Colonic mucosa (tissue), 4 donors: ENCODE results near the gene CFAP251. TPM values are rescaled to one million over a fixed set of nuclear protein-coding genes. Genes with fewer than 3 reads are reported as not detected.

Experiments used
- DNase-seq: peaks from one replicate; pipeline ENCODE4 v3.0.0-alpha.2; 2020
- H3K27ac ChIP-seq: fragments of 200-600 bp; one replicate; pipeline ENCODE4 v1.8.0; 2021
- H3K27me3 ChIP-seq: fragments of 200-600 bp; one replicate; pipeline ENCODE4 v1.8.0; 2021
- H3K36me3 ChIP-seq: fragments of 200-600 bp; one replicate; pipeline ENCODE4 v1.8.0; 2021
- H3K4me1 ChIP-seq: fragments of 200-600 bp; one replicate; pipeline ENCODE4 v1.8.0; 2021; ENCODE audit warnings: mild to moderate bottlenecking
- H3K4me3 ChIP-seq: fragments of 200-600 bp; one replicate; pipeline ENCODE4 v1.8.0; 2021
- H3K9ac ChIP-seq, 2 donors: one replicate each; pipeline ENCODE4 v1.7.0; 2013; ENCODE audit warnings: control low read depth in 2 of 2, low read depth in 2 of 2, low read length in 2 of 2
- H3K9me3 ChIP-seq: fragments of 200-600 bp; one replicate; pipeline ENCODE4 v1.8.0; 2021
- intact Hi-C: fragments of 100-400 bp; cut with DNase I; formaldehyde crosslinking; loops from one replicate; pipeline ENCODE4 v1.14.1; 2022
- total RNA-seq, 2 donors: library from RNA; stranded (reverse); fragmentation: NEBNext Ultra II Directional in 1 of 2; extraction: Animal tissue kit (Norgen Biotek cat#: 25700) in 1 of 2; gene quantifications; one replicate each; pipeline ENCODE4 v1.2.1, GENCODE V29; 2021
- TF ChIP-seq, protein P1 (sequence below): fragments of 200-600 bp; IDR thresholded peaks from one replicate; pipeline ENCODE4 v1.8.0; 2022; ENCODE audit warnings: antibody characterized with exemption, mild to moderate bottlenecking
- donor health status: healthy.
- donor health status: DM: no; HTN: no; CAD: no.
- donor health status: DM: no; HTN: no; CAD: no.

The CFAP251 gene
- total RNA-seq, 2 donors from 2014 or later = 0.64 to 0.93 TPM

DNA sequence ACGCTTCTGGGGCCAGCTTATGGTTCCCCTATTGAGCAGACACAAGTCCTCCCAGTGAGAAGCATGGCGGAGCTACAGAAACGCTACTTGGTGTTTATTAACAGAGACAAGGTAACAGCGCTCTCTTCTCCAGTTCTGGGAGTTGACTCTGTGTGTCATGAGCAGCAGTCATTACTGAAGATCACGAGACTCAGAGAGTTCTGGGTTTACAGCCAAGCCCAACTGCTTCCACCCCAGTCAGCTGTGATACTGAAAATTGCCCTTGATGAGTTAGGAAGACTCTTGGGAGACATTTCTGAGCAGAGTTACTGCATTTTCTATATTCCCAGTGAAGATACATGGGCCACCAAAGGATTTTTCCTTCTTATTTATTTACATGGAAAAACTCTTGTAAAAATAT, 48.6 kb downstream of the CFAP251 start:
- H3K4me3 ChIP-seq = no peak overlapping the region
- H3K27ac ChIP-seq = no peak overlapping the region
- TF ChIP-seq, protein P1, sequence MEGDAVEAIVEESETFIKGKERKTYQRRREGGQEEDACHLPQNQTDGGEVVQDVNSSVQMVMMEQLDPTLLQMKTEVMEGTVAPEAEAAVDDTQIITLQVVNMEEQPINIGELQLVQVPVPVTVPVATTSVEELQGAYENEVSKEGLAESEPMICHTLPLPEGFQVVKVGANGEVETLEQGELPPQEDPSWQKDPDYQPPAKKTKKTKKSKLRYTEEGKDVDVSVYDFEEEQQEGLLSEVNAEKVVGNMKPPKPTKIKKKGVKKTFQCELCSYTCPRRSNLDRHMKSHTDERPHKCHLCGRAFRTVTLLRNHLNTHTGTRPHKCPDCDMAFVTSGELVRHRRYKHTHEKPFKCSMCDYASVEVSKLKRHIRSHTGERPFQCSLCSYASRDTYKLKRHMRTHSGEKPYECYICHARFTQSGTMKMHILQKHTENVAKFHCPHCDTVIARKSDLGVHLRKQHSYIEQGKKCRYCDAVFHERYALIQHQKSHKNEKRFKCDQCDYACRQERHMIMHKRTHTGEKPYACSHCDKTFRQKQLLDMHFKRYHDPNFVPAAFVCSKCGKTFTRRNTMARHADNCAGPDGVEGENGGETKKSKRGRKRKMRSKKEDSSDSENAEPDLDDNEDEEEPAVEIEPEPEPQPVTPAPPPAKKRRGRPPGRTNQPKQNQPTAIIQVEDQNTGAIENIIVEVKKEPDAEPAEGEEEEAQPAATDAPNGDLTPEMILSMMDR = no peak
- no peak for DNase-seq
- no peaks in the 10 kb centered on the region for H3K4me1 ChIP-seq
- no peaks in the 10 kb centered on the region for H3K9me3 ChIP-seq
- no peaks in the 10 kb centered on the region for H3K27me3 ChIP-seq
- no peak overlapping the region for H3K9ac ChIP-seq
- H3K36me3 ChIP-seq = no peaks in the 10 kb centered on the region
- intact Hi-C loops = no loop called here

DNA sequence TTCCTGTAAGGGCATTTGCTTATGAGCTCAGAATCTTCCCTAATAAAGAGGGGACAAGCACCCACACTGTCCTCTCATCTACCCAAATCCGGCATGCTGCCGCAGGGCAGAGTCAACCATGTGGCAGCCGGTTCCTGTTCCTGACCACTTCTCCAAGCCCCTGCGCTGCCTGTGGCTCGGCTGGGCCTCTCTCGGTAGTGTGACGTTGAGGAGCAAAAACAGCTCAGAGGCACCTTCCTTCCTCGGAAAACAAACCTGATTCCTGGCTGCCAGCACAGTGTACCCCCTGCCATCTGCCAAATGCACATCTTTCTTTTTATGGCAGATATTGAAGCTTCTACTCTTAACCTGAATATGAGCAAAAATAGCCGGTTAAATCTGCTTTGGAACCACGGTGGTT, 50.5 kb downstream of the CFAP251 start:
- intact Hi-C loops = no loop called here
- DNase-seq = no peak

DNA sequence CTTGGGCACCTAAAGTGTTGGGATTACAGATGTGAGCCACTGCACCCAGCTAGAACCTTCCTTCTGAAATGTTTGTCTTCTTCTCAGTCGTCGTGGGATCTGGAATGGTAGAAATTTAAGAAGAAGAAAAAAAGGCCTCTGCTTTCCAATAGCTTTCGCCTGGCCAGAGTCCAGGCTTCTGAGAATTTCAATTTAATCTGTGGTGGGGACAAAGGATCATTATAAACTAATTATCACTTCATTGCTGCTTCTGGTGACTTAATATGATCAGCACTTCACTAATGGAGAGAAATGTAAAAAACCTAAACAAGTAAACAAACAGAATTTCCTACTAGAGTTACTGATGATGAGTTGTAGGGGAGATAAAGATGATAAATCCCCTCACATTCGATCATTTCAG, 51.3 kb downstream of the CFAP251 start:
- TF ChIP-seq, protein P1 = no peak
- no peaks in the 10 kb centered on the region for H3K4me1 ChIP-seq

More for the DNA sequence above, 50.5 kb downstream of the CFAP251 start:
- TF ChIP-seq, protein P1 = no peak
- Histone ChIP-seq H3K27me3 (no peaks in the 10 kb centered on the region), H3K27ac (no peak overlapping the region), H3K4me1 (no peaks in the 10 kb centered on the region), H3K9ac (no peak overlapping the region), H3K9me3 (no peaks in the 10 kb centered on the region), H3K36me3 (no peaks in the 10 kb centered on the region), H3K4me3 (no peak overlapping the region)

DNA sequence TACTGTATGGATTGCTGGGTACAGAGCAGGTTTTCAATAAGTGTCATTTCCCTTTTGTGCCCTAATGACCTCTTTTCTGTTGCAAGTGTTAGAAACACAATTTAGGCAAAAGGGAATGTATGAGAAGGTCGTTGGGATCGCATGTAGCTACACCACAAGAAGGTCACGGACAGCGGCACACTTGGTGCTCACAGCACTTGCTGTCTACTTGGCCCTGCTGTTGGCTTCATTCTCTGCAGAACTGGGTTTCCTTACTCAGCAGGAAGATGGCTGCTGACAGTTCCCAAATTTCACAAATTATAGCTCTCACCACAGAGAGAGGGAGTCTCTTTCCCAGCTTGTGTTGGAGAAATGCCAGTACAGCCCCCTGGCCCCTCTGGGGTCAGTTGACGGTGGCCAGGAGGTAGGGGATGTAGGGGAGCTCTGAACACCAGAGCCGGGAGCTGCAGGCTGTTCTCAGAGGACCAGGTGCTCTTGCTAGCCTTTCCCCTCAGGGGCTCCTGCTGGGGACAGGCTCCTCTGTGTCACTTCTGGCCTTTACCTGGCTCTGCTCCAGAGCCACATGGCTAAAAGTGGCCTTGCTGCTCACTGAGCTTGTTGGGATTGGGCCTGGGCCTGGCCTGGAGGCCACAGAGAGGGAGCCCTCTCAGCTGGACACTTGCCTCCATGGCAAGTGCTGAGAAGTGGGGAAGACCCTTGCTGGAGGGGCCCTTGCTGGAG, 52.3 kb downstream of the CFAP251 start:
- Histone ChIP-seq H3K4me3 (no peak overlapping the region), H3K27me3 (no peaks in the 10 kb centered on the region), H3K9me3 (no peaks in the 10 kb centered on the region), H3K4me1 (no peaks in the 10 kb centered on the region), H3K36me3 (no peaks in the 10 kb centered on the region), H3K27ac (no peak overlapping the region), H3K9ac (no peak overlapping the region)
- intact Hi-C loops = no loop called here
- DNase-seq = no peak
- TF ChIP-seq, protein P1 = no peak

More for the DNA sequence above, 51.3 kb downstream of the CFAP251 start:
- Histone ChIP-seq H3K36me3 (no peaks in the 10 kb centered on the region), H3K4me3 (no peak overlapping the region), H3K9me3 (no peaks in the 10 kb centered on the region), H3K9ac (no peak overlapping the region), H3K27me3 (no peaks in the 10 kb centered on the region), H3K27ac (no peak overlapping the region)
- intact Hi-C loops = no loop called here
- DNase-seq = no peak

DNA sequence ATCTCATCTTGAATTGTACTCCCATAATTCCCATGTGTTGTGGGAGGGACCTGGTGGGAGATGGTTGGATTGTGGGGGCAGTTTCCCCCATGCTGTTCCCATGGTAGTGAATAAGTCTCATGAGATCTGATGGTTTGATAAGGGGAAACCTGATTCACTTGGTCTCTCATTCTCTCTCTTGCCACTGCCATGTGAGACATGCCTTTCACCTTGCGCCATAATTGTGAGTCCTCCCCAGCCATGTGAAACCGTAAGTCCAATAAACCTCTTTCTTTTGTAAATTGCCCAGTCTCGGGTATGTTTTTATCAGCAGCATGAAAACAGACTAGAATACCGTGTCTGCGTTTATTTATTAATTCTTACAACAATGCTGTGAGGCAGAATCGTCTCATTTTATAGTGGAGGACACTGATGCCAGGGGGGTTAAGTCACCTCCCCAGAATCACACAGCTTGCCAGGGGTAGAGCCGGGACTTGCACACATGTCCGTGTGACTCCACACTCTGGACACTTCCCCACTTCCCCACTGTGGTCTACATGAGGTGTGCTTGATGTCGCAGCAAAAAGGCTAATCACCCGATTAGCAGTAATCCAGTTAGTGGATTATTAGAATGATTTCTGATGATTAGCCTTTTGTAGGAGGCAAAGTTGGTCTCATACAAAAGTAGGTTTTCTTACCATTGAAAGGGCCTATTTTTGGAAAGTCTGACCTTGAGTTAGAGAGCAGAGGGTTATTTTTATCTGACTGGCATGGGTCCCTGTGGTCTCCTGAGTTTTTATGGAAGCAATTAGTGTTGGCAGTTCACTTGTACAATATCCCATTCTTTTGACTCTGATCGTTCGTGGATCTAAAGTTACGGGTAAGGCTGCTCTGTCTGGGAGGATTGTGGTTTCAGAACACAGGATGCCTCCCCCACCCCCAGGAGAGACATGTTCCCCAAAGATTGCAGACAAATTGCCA, 55.9 kb downstream of the CFAP251 start:
- H3K36me3 ChIP-seq = no peaks in the 10 kb centered on the region
- H3K9ac ChIP-seq = no peak overlapping the region
- intact Hi-C loops = no loop called here
- no peak overlapping the region for H3K4me3 ChIP-seq
- H3K27ac ChIP-seq = no peak overlapping the region
- no peaks in the 10 kb centered on the region for H3K9me3 ChIP-seq
- no peaks in the 10 kb centered on the region for H3K4me1 ChIP-seq
- TF ChIP-seq, protein P1 = no peak
- DNase-seq = no peak
- H3K27me3 ChIP-seq = no peaks in the 10 kb centered on the region
